Caco-2 (cell line): Measurements from ENCODE around the gene IL1F10. TPM values are rescaled to one million over a fixed set of nuclear protein-coding genes. Genes with fewer than 3 reads are reported as not detected.

Experiments used
- BruUV-seq: library from RNA; stranded (reverse); fragments of 400-500 nt; replicated peaks from 2 replicates; lab custom pipeline; 2021; lab: Mats Ljungman, UMichigan
- CTCF ChIA-PET: fragments of 300-600 bp; sonication (Branson Sonifier 250); formaldehyde crosslinking; loops from one replicate; lab custom pipeline; 2022; ENCODE audit warnings: antibody characterized with exemption; lab: Charles Lee
- POLR2A ChIA-PET: fragments of 300-600 bp; sonication (Branson Sonifier 250); formaldehyde crosslinking; loops from one replicate; lab custom pipeline; 2022; ENCODE audit warnings: antibody characterized with exemption; lab: Charles Lee
- DNase-seq, 2 experiments: peaks; one replicate each; pipeline versions ENCODE4 v3.0.0 to v3.0.0-alpha.2; 2020 to 2022
- H3K27me3 ChIP-seq: replicated peaks from 2 replicates; pipeline ENCODE4 v1.6.0; 2011; ENCODE audit warnings: low read length; ENCODE audit not compliant: control insufficient read depth, insufficient read depth
- H3K36me3 ChIP-seq: 2 replicates; pipeline ENCODE4 v1.5.1; 2011; ENCODE audit warnings: low read length; ENCODE audit not compliant: control insufficient read depth, insufficient read depth
- H3K4me1 ChIP-seq: fragments of 250-450 bp; sonication (Bioruptor Pico); 2 replicates; pipeline ENCODE4 v1.5.1; 2020; ENCODE audit warnings: mild to moderate bottlenecking
- H3K4me3 ChIP-seq: 2 replicates; pipeline ENCODE4 v1.5.1; 2011; ENCODE audit warnings: low read depth, mild to moderate bottlenecking, control low read depth, low read length
- H3K9me3 ChIP-seq: fragments of 250-450 bp; sonication (Bioruptor Pico); 2 replicates; pipeline ENCODE4 v1.5.1; 2020; ENCODE audit warnings: mild to moderate bottlenecking, moderate library complexity
- H3K27ac Mint-ChIP-seq: one replicate; pipeline ENCODE4 v1.8.0; 2022; ENCODE audit warnings: mixed read lengths; ENCODE audit not compliant: unreplicated experiment
- H3K27me3 Mint-ChIP-seq: one replicate; pipeline ENCODE4 v1.8.0; 2022; ENCODE audit warnings: mixed read lengths; ENCODE audit not compliant: insufficient read depth, unreplicated experiment
- H3K36me3 Mint-ChIP-seq: one replicate; pipeline ENCODE4 v1.8.0; 2022; ENCODE audit warnings: mild to moderate bottlenecking, mixed read lengths; ENCODE audit not compliant: insufficient read depth, unreplicated experiment
- H3K4me1 Mint-ChIP-seq: one replicate; pipeline ENCODE4 v1.8.0; 2022; ENCODE audit warnings: low read depth, mixed read lengths; ENCODE audit not compliant: unreplicated experiment
- H3K4me3 Mint-ChIP-seq: one replicate; pipeline ENCODE4 v1.8.0; 2022; ENCODE audit warnings: mild to moderate bottlenecking, moderate library complexity, mixed read lengths; ENCODE audit not compliant: unreplicated experiment
- H3K9me3 Mint-ChIP-seq: one replicate; pipeline ENCODE4 v1.8.0; 2022; ENCODE audit warnings: mixed read lengths; ENCODE audit not compliant: unreplicated experiment
- CTCF ChIP-seq, 2 experiments: fragments of 200-600 bp in 1 of 2; IDR thresholded peaks; 1 replicate in 1 of 2; 2 replicates in 1 of 2; pipeline versions ENCODE4 v1.5.1 to v1.8.0; 2011 to 2022; ENCODE audit warnings: antibody characterized with exemption in 1 of 2, control low read depth in 1 of 2, inconsistent platforms in 1 of 2, low read depth in 1 of 2, low read length in 1 of 2, mild to moderate bottlenecking in 1 of 2, moderate library complexity in 1 of 2; ENCODE audit not compliant: insufficient read depth in 1 of 2, severe bottlenecking in 1 of 2, unreplicated experiment in 1 of 2
- intact Hi-C: fragments of 100-400 bp; cut with micrococcal nuclease; formaldehyde crosslinking; loops from one replicate; pipeline ENCODE4 v1.10.0; 2022; ENCODE audit not compliant: unreplicated experiment
- total RNA-seq: library from RNA; stranded (reverse); gene quantifications from 2 replicates; pipeline ENCODE4 v1.2.3, GENCODE V29; 2022

The IL1F10 gene
- total RNA-seq, 1 experiment from 2014 or later, result not detected

DNA sequence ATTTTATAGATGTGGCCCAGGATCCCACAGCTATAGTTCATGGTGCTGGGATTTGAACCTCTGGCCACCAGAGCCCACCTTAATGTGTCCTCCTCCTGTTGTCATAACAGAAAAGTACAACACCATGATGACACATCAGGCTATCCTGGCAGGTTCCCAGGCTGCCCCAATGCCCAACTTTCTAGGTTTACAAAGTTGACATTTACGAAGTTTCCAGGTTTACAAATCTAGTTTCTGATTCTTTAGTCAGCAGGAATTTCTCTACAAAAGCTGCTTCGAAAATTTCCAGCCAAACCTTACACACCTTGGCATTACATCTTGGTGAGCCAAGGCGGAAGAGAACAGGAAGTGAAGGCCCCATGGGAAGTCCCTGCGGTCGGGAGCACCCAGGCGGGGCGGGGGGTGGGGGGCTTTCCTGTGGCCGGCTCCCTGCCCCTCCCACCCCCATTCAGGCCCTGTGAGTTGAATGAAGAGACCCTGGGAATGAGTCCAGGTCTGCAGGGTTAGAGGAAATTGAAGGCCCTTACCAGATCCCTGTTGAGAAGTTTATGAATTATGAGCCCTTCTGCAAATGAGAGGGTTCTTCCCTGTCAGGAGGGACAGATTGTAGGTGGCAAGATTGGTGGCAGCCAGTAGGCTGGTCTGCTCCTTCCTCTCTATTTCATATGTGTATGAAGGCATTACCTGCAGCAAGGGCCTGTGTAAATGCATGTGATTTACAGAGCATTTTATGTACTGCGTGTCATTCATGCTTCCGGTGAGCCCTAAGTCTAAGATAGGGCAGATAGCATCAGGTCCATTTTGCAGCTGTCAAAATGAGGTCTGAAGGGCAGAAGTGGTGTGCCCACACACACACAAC lies 48.6 kb downstream of the IL1F10 start:
- H3K27me3 ChIP-seq, result no peaks in the 10 kb centered on the region
- CTCF ChIA-PET, result no interaction called here

DNA sequence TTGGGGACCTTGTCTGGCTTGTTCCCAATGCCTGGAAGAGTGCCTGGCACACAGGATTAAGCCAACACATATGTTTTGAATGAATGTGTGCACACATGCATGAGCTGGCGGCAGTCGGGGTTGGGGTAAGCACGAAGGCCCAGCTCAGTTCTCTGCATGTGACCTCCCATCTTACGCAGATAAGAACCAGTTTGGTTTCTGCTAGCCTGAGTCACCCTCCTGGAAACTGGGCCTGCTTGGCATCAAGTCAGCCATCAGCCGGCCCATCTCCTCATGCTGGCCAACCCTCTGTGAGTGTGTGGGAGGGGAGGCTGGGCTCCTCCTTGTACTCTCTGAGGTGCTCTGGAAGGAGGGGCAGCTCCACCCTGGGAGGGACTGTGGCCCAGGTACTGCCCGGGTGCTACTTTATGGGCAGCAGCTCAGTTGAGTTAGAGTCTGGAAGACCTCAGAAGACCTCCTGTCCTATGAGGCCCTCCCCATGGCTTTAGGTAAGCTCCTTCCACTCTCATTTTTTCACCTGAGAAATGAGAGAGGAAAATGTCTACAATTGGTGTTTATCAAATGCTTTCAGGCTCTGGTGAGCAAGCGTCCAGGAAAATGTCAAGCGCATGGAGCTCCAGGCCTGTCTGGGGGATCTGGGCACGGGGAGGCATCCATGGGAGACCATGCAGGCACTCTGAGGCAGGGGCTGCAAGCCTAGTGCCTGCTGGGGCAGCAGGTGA lies 49.9 kb downstream of the IL1F10 start:
- Histone ChIP-seq H3K9me3 (no peaks in the 10 kb centered on the region), H3K4me3 (no peak overlapping the region), H3K4me1 (no peaks in the 10 kb centered on the region), H3K36me3 (no peaks in the 10 kb centered on the region), H3K27me3 (no peaks in the 10 kb centered on the region)
- POLR2A ChIA-PET, result no interaction called here
- peaks cover 3% of the 10 kb centered on the region for H3K27me3 Mint-ChIP-seq
- H3K4me3 Mint-ChIP-seq, result no peak overlapping the region
- H3K9me3 Mint-ChIP-seq, result no peaks in the 10 kb centered on the region
- BruUV-seq, result no TSS peak
- no peaks in the 10 kb centered on the region for H3K36me3 Mint-ChIP-seq
- H3K4me1 Mint-ChIP-seq, result no peaks in the 10 kb centered on the region
- intact Hi-C loops, result no loop called here
- TF ChIP-seq CTCF (IDR thresholded peaks at IDR 0.05; ENCODE audit: insufficient read depth in 1 of 2, low read depth in 1 of 2, low read length in 1 of 2, severe bottlenecking in 1 of 2, unreplicated experiment in 1 of 2), result no peak
- H3K27ac Mint-ChIP-seq, result no peak overlapping the region
- DNase-seq, result no peak
- CTCF ChIA-PET, result interaction anchor here (0.6 to 1.3 kb wide), 2 partner anchors 20 to 229 kb away, joined by 4 to 10 read pairs; no protein-coding TSS in a partner anchor

More for the DNA sequence above, 48.6 kb downstream of the IL1F10 start:
- POLR2A ChIA-PET, result no interaction called here
- no TSS peak for BruUV-seq
- H3K4me1 ChIP-seq, result no peaks in the 10 kb centered on the region
- H3K9me3 Mint-ChIP-seq, result no peaks in the 10 kb centered on the region
- no peaks in the 10 kb centered on the region for H3K36me3 Mint-ChIP-seq
- H3K9me3 ChIP-seq, result no peaks in the 10 kb centered on the region
- H3K4me3 ChIP-seq, result no peak overlapping the region
- DNase-seq, result no peak
- no peak for TF ChIP-seq CTCF (IDR thresholded peaks at IDR 0.05; ENCODE audit: insufficient read depth in 1 of 2, low read depth in 1 of 2, low read length in 1 of 2, severe bottlenecking in 1 of 2, unreplicated experiment in 1 of 2)
- no peaks in the 10 kb centered on the region for H3K36me3 ChIP-seq
- no peaks in the 10 kb centered on the region for H3K4me1 Mint-ChIP-seq
- no peak overlapping the region for H3K27ac Mint-ChIP-seq
- intact Hi-C loops, result no loop called here
- peaks cover 3% of the 10 kb centered on the region for H3K27me3 Mint-ChIP-seq
- no peak overlapping the region for H3K4me3 Mint-ChIP-seq

GRCh38 chr2:113118263-113118657 lies 50.5 kb downstream of the IL1F10 start:
- ChIA-PET CTCF (interaction anchor here (0.6 to 1.3 kb wide), 2 partner anchors 20 to 229 kb away, joined by 4 to 10 read pairs; no protein-coding TSS in a partner anchor), POLR2A (no interaction called here)
- Histone ChIP-seq H3K36me3 (no peaks in the 10 kb centered on the region), H3K9me3 (no peaks in the 10 kb centered on the region), H3K27me3 (no peaks in the 10 kb centered on the region), H3K4me3 (no peak overlapping the region), H3K4me1 (no peaks in the 10 kb centered on the region)
- H3K4me3 Mint-ChIP-seq, result no peak overlapping the region
- no TSS peak for BruUV-seq
- no peaks in the 10 kb centered on the region for H3K4me1 Mint-ChIP-seq
- DNase-seq, result no peak
- intact Hi-C loops, result no loop called here
- H3K27me3 Mint-ChIP-seq, result peaks cover 3% of the 10 kb centered on the region
- no peak for TF ChIP-seq CTCF (IDR thresholded peaks at IDR 0.05; ENCODE audit: insufficient read depth in 1 of 2, low read depth in 1 of 2, low read length in 1 of 2, severe bottlenecking in 1 of 2, unreplicated experiment in 1 of 2)
- no peak overlapping the region for H3K27ac Mint-ChIP-seq
- H3K36me3 Mint-ChIP-seq, result no peaks in the 10 kb centered on the region
- H3K9me3 Mint-ChIP-seq, result no peaks in the 10 kb centered on the region
